Dendritic cell treated with granulocyte-macrophage colony-stimulating factor and Interleukin-4, amounts not matched to agents 40 ng/mL and 50 ng/mL, for 4 days (primary cell): ENCODE measurements around the gene ADAMTS2.

ENCODE experiments used
- H3K27ac Mint-ChIP-seq: one replicate; pipeline ENCODE4 v1.8.0; 2022; ENCODE audit warnings: mild to moderate bottlenecking, mixed read lengths
- H3K27me3 Mint-ChIP-seq: one replicate; pipeline ENCODE4 v1.8.0; 2022; ENCODE audit warnings: mild to moderate bottlenecking, mixed read lengths
- H3K36me3 Mint-ChIP-seq: one replicate; pipeline ENCODE4 v1.8.0; 2022; ENCODE audit warnings: low read depth, mixed read lengths
- H3K4me1 Mint-ChIP-seq: one replicate; pipeline ENCODE4 v1.8.0; 2022; ENCODE audit warnings: low read depth, mixed read lengths
- H3K4me3 Mint-ChIP-seq: one replicate; pipeline ENCODE4 v1.8.0; 2022; ENCODE audit warnings: mild to moderate bottlenecking, moderate library complexity, mixed read lengths
- H3K9me3 Mint-ChIP-seq: one replicate; pipeline ENCODE4 v1.8.0; 2022; ENCODE audit warnings: mixed read lengths
- intact Hi-C: fragments of 100-400 bp; cut with micrococcal nuclease; formaldehyde crosslinking; loops from one replicate; pipeline ENCODE4 v1.15.0; 2022

Gene ADAMTS2

DNA sequence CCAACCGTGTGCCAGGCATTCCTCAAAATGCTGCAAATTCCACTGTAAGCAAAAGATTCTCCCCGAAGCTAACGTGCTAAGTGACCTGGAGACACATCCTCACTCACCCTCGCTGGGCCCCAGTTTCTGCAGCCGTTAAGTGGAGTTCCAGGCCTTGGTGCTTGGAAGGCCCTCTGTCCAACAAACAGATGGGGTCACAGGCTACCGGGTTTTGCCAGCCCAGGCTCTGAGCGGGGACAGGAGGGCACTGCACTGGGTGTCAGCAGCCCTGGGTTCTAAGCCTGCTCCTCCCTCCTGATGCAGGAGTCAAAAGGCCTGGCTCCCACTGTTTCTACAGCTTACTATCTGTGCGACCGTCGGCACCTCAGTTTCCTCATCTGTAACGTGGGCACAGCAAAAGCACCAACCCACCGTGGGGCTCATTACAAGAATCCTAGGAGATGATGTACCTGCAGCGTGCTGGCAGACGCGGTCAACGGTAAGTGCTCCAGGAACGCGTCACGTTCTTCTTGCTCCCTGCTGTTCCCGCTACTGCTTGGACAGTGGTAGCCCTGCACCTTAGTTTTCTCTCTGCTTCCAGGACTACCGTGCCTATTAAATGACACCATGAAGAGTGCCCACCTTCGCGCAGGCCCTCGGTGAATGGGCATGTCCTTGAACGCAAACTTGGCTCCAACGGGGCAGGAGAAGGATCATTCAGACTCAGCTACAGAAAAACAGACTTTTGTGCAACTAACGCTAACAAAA is 84.8 kb downstream of the ADAMTS2 start:
- intact Hi-C loops: no loop called here
- Mint-ChIP-seq H3K4me3 (no peak overlapping the region), H3K27ac (no peak overlapping the region), H3K27me3 (peaks cover 2% of the 10 kb centered on the region), H3K9me3 (no peaks in the 10 kb centered on the region), H3K4me1 (no peaks in the 10 kb centered on the region), H3K36me3 (no peaks in the 10 kb centered on the region)

- Mint-ChIP-seq H3K9me3 (no peaks in the 10 kb centered on the region), H3K36me3 (no peaks in the 10 kb centered on the region), H3K27ac (no peak overlapping the region), H3K4me3 (no peak overlapping the region), H3K4me1 (no peaks in the 10 kb centered on the region), H3K27me3 (peaks cover 2% of the 10 kb centered on the region)
- intact Hi-C loops: no loop called here
Measured at GRCh38 chr5:179259731-179260323, 85.4 kb downstream of the ADAMTS2 start.

DNA sequence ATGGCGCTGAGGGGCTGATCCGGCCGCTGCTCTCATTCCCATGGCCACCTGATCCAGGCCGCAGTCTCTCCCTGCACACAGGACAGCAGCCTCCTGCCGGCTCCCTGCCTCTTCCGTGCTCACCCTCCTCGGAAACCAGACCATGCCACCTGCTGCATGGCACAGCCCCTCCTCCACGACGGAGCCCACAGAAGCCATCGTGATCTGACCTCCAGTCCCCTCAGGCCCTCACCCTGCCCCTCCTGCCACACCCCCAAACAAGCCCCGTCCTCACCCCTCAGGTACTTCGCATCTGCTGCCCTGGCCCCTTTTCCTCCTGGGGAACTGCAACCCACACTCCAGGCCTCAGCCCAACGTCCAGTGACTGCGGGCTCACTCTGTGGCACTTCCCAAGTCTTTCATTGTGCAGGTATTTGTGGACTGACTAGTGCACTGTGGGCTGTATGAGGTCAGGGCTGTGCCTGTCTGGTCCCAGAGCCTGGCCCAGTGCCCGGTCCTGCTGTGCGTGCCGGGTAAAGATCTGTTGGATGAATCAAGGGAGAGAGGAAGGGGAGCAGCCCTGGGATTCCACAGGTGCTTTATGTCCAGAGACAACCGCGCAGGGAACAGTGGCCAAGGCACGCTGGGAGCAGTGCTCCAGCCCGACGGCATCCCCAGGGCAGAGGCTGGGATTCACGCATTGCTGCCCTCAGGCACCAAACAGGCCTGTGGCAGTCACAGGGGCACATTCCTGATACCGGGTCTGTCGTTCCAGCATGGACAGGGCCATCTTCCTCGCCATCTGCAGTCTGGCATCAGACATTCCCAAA is 86.1 kb downstream of the ADAMTS2 start:
- intact Hi-C loops: no loop called here
- Mint-ChIP-seq H3K27me3 (no peaks in the 10 kb centered on the region), H3K4me3 (no peak overlapping the region), H3K4me1 (no peaks in the 10 kb centered on the region), H3K27ac (no peak overlapping the region), H3K9me3 (no peaks in the 10 kb centered on the region), H3K36me3 (no peaks in the 10 kb centered on the region)

- H3K9me3 Mint-ChIP-seq: no peaks in the 10 kb centered on the region
- no peaks in the 10 kb centered on the region for H3K4me1 Mint-ChIP-seq
- no peak overlapping the region for H3K4me3 Mint-ChIP-seq
- intact Hi-C loops: no loop called here
- no peaks in the 10 kb centered on the region for H3K27me3 Mint-ChIP-seq
- no peak overlapping the region for H3K27ac Mint-ChIP-seq
- H3K36me3 Mint-ChIP-seq: no peaks in the 10 kb centered on the region
Measured at GRCh38 chr5:179258001-179258921, 87.0 kb downstream of the ADAMTS2 start.

DNA sequence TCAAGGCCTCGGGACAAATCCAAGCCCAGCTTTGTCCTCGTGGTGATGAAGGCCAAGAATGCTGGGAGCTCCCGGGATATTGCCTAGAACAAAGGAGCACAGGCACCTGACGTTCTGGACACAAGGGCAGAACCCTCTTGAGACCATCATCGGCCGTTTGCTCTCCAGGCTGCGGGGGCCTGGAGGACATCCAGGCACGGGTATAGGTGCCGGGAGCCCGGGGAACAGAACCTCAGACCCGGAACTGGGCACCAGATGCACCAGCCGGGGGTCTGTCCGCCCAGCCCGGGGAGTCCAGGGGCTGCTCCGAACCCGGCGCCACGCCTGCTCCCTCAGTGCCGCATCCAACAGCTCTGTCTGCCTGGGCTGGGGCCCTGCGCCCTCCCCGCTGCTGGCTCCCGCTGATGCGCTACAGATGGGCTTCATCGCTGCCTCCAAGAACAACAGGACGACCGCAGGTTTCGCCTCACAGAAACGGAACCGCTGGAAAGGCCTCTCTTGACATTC is 88.0 kb downstream of the ADAMTS2 start:
- H3K9me3 Mint-ChIP-seq: no peaks in the 10 kb centered on the region
- H3K27me3 Mint-ChIP-seq: no peaks in the 10 kb centered on the region
- H3K4me1 Mint-ChIP-seq: no peaks in the 10 kb centered on the region
- no peak overlapping the region for H3K4me3 Mint-ChIP-seq
- intact Hi-C loops: no loop called here
- H3K36me3 Mint-ChIP-seq: no peaks in the 10 kb centered on the region
- no peak overlapping the region for H3K27ac Mint-ChIP-seq

DNA sequence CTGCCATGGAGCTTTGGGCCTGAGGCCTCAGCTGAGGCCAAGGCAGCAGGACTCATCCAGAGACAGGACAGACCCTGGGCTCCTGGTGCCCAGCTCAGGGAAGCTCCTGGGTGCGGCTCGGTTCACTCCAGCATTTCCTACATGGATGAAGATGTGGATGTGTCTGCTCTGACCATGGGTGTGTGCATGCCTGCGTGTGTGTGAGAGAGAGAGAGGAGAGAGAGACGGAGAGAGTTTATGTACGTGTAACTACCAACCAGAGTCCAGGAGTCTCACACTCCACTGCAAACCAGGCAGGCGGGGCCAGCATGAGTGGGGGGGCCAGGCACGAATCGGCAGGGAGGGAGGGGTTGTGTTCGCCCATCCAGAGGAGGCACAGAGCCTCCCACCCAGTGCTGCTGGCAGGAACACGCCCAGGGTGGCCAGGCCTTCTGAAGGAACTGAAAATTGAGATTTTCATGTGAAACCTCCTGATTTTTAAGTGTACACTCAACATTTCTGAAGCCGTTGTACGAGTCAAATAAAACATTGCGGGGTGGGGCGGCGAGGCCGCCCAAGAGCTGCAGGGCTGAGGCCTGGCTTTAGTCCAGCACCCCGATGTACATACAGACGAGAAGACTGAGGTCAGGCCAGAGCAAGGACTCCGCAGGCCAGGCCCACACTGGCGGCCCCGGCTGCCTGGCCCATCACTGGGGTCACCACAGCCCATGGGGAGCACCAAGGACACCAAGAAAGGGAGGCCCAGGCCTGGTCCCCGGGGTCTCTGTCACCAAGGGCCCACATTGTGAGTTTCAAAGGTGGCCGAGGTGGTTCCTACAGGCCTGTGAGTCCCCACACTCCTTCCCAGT is 88.7 kb downstream of the ADAMTS2 start:
- Mint-ChIP-seq H3K36me3 (no peaks in the 10 kb centered on the region), H3K4me3 (no peak overlapping the region), H3K9me3 (no peaks in the 10 kb centered on the region), H3K27ac (no peak overlapping the region), H3K27me3 (no peaks in the 10 kb centered on the region), H3K4me1 (no peaks in the 10 kb centered on the region)
- intact Hi-C loops: no loop called here

DNA sequence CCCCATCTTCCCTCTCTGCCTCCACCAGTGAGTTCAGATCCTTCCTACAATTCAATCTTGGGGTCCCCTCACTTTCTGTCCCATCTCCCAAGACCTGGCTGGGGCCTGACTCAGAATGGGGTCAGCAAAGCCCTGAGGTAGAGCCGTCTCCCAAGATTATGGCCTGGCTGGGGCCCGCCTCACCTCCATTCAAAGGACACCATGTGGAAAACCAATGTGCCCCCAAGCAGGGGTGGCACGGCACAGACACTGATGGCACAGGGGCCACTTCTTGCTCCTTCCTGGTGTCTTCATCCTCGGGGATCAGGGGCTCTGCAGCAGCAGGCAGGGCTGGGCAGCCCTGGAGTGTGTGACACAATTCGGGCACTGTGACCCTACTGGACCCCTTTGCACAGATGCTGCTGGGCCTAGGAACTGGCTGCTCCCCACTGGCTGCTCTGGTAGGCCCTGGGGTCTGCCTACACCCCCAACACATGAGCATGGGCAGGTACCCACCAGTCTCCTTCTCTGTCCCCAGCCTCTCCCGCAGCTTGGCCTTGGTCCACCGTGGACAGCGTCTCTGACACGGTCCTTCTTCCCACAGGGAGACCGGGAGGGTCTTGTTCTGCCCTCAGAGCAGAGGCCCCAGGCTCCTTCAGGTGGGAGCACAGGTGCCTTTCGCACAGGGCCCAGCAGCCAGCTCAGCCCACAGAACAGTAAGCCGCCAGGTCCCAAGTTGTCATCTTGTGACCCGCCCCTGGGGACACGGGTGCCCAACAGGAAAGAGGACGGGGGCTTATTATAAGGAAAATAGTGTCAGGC is 89.5 kb downstream of the ADAMTS2 start:
- H3K36me3 Mint-ChIP-seq: no peaks in the 10 kb centered on the region
- H3K27me3 Mint-ChIP-seq: no peaks in the 10 kb centered on the region
- no peaks in the 10 kb centered on the region for H3K9me3 Mint-ChIP-seq
- H3K27ac Mint-ChIP-seq: no peak overlapping the region
- no peaks in the 10 kb centered on the region for H3K4me1 Mint-ChIP-seq
- no peak overlapping the region for H3K4me3 Mint-ChIP-seq
- intact Hi-C loops: no loop called here

- no peak overlapping the region for H3K27ac Mint-ChIP-seq
- no peaks in the 10 kb centered on the region for H3K9me3 Mint-ChIP-seq
- no peaks in the 10 kb centered on the region for H3K4me1 Mint-ChIP-seq
- H3K27me3 Mint-ChIP-seq: no peaks in the 10 kb centered on the region
- no peaks in the 10 kb centered on the region for H3K36me3 Mint-ChIP-seq
- intact Hi-C loops: no loop called here
- H3K4me3 Mint-ChIP-seq: no peak overlapping the region
Measured at GRCh38 chr5:179254638-179255271, 90.5 kb downstream of the ADAMTS2 start.

GRCh38 chr5:179253730-179254129 is 91.5 kb downstream of the ADAMTS2 start:
- Mint-ChIP-seq H3K27me3 (no peaks in the 10 kb centered on the region), H3K27ac (no peak overlapping the region), H3K4me3 (no peak overlapping the region), H3K36me3 (no peaks in the 10 kb centered on the region), H3K4me1 (no peaks in the 10 kb centered on the region), H3K9me3 (no peaks in the 10 kb centered on the region)
- intact Hi-C loops: no loop called here

DNA sequence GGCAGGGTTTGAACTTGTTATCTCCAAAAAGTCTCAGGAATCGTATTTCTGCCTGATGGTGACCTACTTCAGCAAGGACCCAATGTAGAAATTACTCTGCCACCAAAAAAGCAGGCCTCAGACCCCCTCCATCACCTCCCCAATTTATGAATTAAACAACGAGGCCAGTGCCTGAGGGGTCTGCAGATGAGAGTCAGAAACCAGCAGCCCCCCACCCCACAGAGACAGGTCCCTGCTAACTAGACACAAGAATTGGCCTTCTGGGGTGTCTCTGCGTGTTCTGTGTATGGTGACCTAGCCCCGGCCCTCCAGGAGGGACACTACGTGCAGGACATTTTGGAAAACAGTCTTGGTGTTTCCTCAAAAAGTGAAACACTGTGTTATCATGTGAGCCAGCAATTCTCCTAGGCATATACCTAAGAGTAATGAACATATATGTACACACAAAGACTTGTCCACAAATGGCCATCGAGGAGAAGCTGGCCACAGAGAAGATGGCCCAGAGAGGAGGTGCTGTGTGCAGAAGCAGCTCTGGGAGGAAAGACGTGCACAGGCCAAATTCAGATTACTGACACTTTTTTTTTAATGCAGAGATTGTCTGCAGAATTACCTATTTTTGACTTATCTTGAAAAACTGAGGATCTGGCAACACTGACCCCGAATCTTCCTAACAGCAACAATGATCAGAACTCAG is 93.8 kb downstream of the ADAMTS2 start:
- Mint-ChIP-seq H3K27me3 (peaks cover 9% of the 10 kb centered on the region), H3K9me3 (peaks cover 6% of the 10 kb centered on the region), H3K27ac (no peak overlapping the region), H3K36me3 (no peaks in the 10 kb centered on the region), H3K4me1 (no peaks in the 10 kb centered on the region), H3K4me3 (no peak overlapping the region)
- intact Hi-C loops: no loop called here

GRCh38 chr5:179250561-179251225 is 94.6 kb downstream of the ADAMTS2 start:
- Mint-ChIP-seq H3K27me3 (peaks cover 11% of the 10 kb centered on the region), H3K4me3 (no peak overlapping the region), H3K4me1 (no peaks in the 10 kb centered on the region), H3K9me3 (peaks cover 8% of the 10 kb centered on the region), H3K36me3 (no peaks in the 10 kb centered on the region), H3K27ac (no peak overlapping the region)
- intact Hi-C loops: no loop called here
